ENCODE data around the gene NRG2. TPM values are rescaled to one million over a fixed set of nuclear protein-coding genes. Genes with fewer than 3 reads are reported as not detected.

The NRG2 gene
- total and polyA plus RNA-seq, 8 donors = 1.2 to 5.2 (median 3.0) TPM

DNA sequence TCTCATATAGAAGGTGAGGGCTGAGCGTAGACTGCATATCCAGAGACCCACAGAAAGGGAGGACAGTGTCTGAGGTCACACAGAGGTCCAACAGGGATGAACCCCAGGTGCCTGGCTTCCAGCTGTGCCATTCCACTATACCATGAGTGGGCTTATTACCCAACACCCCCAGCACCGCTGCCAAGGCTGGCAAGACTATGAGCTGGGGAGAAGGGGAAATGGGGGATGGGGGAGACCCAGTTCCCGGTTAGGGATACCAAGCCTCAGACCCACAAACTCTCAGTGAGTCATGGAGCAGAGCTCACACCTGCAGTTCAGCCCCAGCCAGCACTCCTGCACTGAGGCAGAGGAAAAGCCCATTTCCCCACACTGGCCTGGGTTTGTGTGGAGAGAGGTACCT lies 141.1 kb downstream of the NRG2 start:
- H3K27ac ChIP-seq = no peak overlapping the region
- H3K9me3 ChIP-seq = no peaks in the 10 kb centered on the region
- DNase-seq (peak in 1 of 6 donors; percentile 24), FAIRE-seq (no peak), ATAC-seq (no peak)
- intact Hi-C loops (cut with DNase I) = no loop called here
- H3K4me1 ChIP-seq = peaks cover 0 to 6% (median 5%) of the 10 kb centered on the region in 3 donors
- TF ChIP-seq CTCF (IDR thresholded peaks at IDR 0.05) = no peak
- H3K27me3 ChIP-seq = no peaks in the 10 kb centered on the region
- WGBS, 2 donors = 86 to 93% methylated on average over 3 of the region's 3 CpGs
- no peak overlapping the region for H3K4me3 ChIP-seq
- H3K36me3 ChIP-seq = no peaks in the 10 kb centered on the region

DNA sequence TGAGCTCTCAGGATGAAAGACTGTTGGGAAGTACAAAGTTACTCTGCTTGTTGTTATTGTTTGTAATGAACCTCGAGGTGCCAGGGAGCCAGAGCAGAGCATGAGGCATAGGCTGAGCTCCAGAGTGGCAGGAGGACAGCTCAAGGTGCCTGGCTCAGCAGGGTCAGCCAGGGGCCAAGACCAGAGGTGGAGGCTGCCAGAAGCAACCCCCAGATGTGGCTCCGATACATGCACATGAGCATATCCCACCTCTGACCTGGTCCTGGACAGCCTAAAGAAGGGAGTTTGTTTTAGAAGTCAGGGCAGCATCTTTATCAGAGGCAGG lies 141.9 kb downstream of the NRG2 start:
- FAIRE-seq (no peak), ATAC-seq (no peak), DNase-seq (peak in 1 of 6 donors; percentile 29)
- TF ChIP-seq CTCF (IDR thresholded peaks at IDR 0.05) = no peak
- 88 to 91% methylated on average over 2 of the region's 2 CpGs for WGBS, 2 donors
- H3K4me1 ChIP-seq = peaks cover 0 to 6% (median 5%) of the 10 kb centered on the region in 3 donors
- H3K27ac ChIP-seq = no peak overlapping the region
- intact Hi-C loops (cut with DNase I) = no loop called here
- H3K4me3 ChIP-seq = no peak overlapping the region
- H3K9me3 ChIP-seq = no peaks in the 10 kb centered on the region
- H3K36me3 ChIP-seq = no peaks in the 10 kb centered on the region
- no peaks in the 10 kb centered on the region for H3K27me3 ChIP-seq

- no peaks in the 10 kb centered on the region for H3K27me3 ChIP-seq
- WGBS, 2 donors = 93 to 98% methylated on average over 3 of the region's 3 CpGs
- no peak for TF ChIP-seq CTCF (IDR thresholded peaks at IDR 0.05)
- H3K4me3 ChIP-seq = no peak overlapping the region
- no peak for ATAC-seq
- H3K9me3 ChIP-seq = no peaks in the 10 kb centered on the region
- peaks cover 0 to 6% (median 5%) of the 10 kb centered on the region in 3 donors for H3K4me1 ChIP-seq
- FAIRE-seq = no peak
- intact Hi-C loops (cut with DNase I) = no loop called here
- no peak overlapping the region for H3K27ac ChIP-seq
- peak in 1 of 6 donors; percentile 24 for DNase-seq
- no peaks in the 10 kb centered on the region for H3K36me3 ChIP-seq
Measured at GRCh38 chr5:139900546-139901250, 142.4 kb downstream of the NRG2 start.

DNA sequence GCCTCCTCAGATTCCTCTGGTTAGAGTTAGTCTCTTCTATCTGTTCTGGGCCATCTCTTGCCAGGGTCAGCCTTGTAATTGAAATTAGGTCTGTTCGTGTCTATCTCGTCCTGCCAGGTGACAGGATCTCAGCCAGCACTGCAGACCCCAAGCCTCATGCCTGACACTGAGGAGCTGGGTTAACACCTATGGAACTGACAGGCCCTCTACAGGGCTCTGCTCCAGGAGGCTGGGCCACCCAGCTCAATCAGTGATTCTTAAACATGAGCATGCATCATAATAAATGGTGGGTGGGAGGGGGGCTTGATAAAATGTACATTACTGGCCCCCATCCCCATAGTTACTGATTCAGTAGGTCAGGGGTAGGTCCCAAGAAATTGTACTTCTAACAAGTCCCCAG lies 144.1 kb downstream of the NRG2 start:
- Histone ChIP-seq H3K4me1 (no peaks in the 10 kb centered on the region), H3K27me3 (no peaks in the 10 kb centered on the region), H3K36me3 (no peaks in the 10 kb centered on the region), H3K4me3 (no peak overlapping the region), H3K9me3 (no peaks in the 10 kb centered on the region), H3K27ac (no peak overlapping the region)
- ATAC-seq (no peak), DNase-seq (no peak), FAIRE-seq (no peak)
- intact Hi-C loops (cut with DNase I) = no loop called here
- TF ChIP-seq CTCF (IDR thresholded peaks at IDR 0.05) = no peak
- 85 to 87% methylated on average over 2 of the region's 2 CpGs for WGBS, 2 donors

- no peak for ATAC-seq
- H3K9me3 ChIP-seq = no peaks in the 10 kb centered on the region
- H3K27me3 ChIP-seq = no peaks in the 10 kb centered on the region
- no peak for TF ChIP-seq CTCF (IDR thresholded peaks at IDR 0.05)
- WGBS, 2 donors = 95 to 96% methylated on average over 6 of the region's 6 CpGs
- H3K36me3 ChIP-seq = no peaks in the 10 kb centered on the region
- no peak for FAIRE-seq
- no peak overlapping the region for H3K27ac ChIP-seq
- no peaks in the 10 kb centered on the region for H3K4me1 ChIP-seq
- intact Hi-C loops (cut with DNase I) = no loop called here
- no peak for DNase-seq
- H3K4me3 ChIP-seq = no peak overlapping the region
Measured at GRCh38 chr5:139897982-139898381, 145.1 kb downstream of the NRG2 start.

All from pancreas (tissue), 10 donors.